Astrocyte (in vitro differentiated cells and primary cell): ENCODE data around the gene MEIOB.

Source experiments
- CTCF ChIP-seq: IDR thresholded peaks from 2 replicates; pipeline ENCODE4 v1.5.1; 2011; ENCODE audit warnings: low read depth, mild to moderate bottlenecking, inconsistent platforms, low read length, moderate library complexity; ENCODE audit not compliant: insufficient read depth
- EZH2 ChIP-seq: IDR thresholded peaks from 2 replicates; pipeline ENCODE4 v1.6.1; 2012; ENCODE audit warnings: mild to moderate bottlenecking, low read length, inconsistent platforms; ENCODE audit not compliant: insufficient read depth

GRCh38 chr16:1903220-1903574 lies 31.2 kb upstream of the MEIOB start:
- TF ChIP-seq CTCF (no peak), EZH2 (no peak)
